Measurements from ENCODE around the gene C1QTNF7. TPM values are rescaled to one million over a fixed set of nuclear protein-coding genes. Genes with fewer than 3 reads are reported as not detected.

Gene C1QTNF7
- total and polyA plus RNA-seq, 7 donors: 0.46 to 36.8 (median 11.0) TPM

- Histone ChIP-seq H3K4me1 (peaks cover 0 to 10% (median 8%) of the 10 kb centered on the region in 4 donors), H3K4me3 (no peak overlapping the region), H3K36me3 (peaks cover 0 to 4% (median 0%) of the 10 kb centered on the region in 4 donors), H3K27me3 (no peaks in the 10 kb centered on the region), H3K9me3 (no peaks in the 10 kb centered on the region), H3K27ac (no peak overlapping the region)
- DNase-seq: no peak
- TF ChIP-seq, protein P1, sequence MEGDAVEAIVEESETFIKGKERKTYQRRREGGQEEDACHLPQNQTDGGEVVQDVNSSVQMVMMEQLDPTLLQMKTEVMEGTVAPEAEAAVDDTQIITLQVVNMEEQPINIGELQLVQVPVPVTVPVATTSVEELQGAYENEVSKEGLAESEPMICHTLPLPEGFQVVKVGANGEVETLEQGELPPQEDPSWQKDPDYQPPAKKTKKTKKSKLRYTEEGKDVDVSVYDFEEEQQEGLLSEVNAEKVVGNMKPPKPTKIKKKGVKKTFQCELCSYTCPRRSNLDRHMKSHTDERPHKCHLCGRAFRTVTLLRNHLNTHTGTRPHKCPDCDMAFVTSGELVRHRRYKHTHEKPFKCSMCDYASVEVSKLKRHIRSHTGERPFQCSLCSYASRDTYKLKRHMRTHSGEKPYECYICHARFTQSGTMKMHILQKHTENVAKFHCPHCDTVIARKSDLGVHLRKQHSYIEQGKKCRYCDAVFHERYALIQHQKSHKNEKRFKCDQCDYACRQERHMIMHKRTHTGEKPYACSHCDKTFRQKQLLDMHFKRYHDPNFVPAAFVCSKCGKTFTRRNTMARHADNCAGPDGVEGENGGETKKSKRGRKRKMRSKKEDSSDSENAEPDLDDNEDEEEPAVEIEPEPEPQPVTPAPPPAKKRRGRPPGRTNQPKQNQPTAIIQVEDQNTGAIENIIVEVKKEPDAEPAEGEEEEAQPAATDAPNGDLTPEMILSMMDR (IDR thresholded peaks at IDR 0.05): no peak
- no peak for TF ChIP-seq EP300 (IDR thresholded peaks at IDR 0.05)
- intact Hi-C loops (cut with DNase I): no loop called here
- WGBS, 2 donors: 76 to 89% methylated on average over 2 of the region's 2 CpGs
Observed at GRCh38 chr4:15443371-15444160, 15.7 kb downstream of the C1QTNF7 start.

- Histone ChIP-seq H3K27me3 (no peaks in the 10 kb centered on the region), H3K4me3 (no peak overlapping the region), H3K27ac (no peak overlapping the region), H3K9me3 (no peaks in the 10 kb centered on the region), H3K4me1 (peaks cover 0 to 10% (median 8%) of the 10 kb centered on the region in 4 donors), H3K36me3 (peaks cover 0 to 4% (median 0%) of the 10 kb centered on the region in 4 donors)
- TF ChIP-seq, protein P1 (IDR thresholded peaks at IDR 0.05): no peak
- TF ChIP-seq EP300 (IDR thresholded peaks at IDR 0.05) (no peak), POLR2AphosphoS5 (IDR thresholded peaks at IDR 0.05) (no peak), POLR2A (IDR thresholded peaks at IDR 0.05) (no peak)
- intact Hi-C loops (cut with DNase I): no loop called here
- no peak for DNase-seq
- WGBS, 2 donors: 92 to 94% methylated on average over 7 of the region's 7 CpGs
Observed at GRCh38 chr4:15444276-15444675, 16.4 kb downstream of the C1QTNF7 start.

DNA sequence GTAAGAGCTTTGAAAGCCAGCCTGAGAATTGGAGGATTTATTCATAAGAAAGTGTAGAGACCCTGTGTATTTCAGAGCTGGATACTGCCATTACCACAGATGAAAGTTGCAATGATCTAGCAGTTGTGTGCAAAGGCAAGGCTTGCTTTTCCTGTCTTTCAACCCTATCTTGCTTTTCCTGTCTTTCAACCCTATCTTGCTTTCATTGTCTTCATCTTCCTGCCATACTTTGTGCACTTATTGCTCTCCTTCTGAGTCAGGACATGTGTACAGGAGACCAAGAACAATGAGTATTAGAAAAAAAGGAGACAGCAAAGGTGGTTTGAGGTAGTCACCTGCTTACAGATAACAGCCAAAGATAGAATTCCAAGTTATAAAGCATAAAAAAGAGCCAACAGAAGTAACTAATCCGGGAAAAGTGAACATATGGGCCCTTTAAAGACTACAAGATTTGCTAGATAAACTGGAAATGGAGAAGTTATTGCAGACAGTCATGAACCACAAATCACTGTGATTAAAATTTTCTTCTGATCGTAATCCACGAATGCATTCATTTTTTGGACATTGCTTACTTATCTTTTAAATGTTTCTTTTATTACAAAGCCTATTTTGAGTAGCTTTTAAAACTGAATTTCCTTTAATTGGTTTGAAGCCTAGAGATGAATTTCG, 17.2 kb downstream of the C1QTNF7 start:
- intact Hi-C loops (cut with DNase I): no loop called here
- Histone ChIP-seq H3K27ac (no peak overlapping the region), H3K9me3 (no peaks in the 10 kb centered on the region), H3K36me3 (peaks cover 0 to 4% (median 0%) of the 10 kb centered on the region in 4 donors), H3K4me3 (no peak overlapping the region), H3K27me3 (no peaks in the 10 kb centered on the region), H3K4me1 (peaks cover 0 to 10% (median 8%) of the 10 kb centered on the region in 4 donors)
- 46 to 54% methylated on average over 4 of the region's 4 CpGs for WGBS, 2 donors
- no peak for TF ChIP-seq EP300 (IDR thresholded peaks at IDR 0.05)
- no peak for TF ChIP-seq POLR2AphosphoS5 (IDR thresholded peaks at IDR 0.05)
- TF ChIP-seq, protein P1 (IDR thresholded peaks at IDR 0.05): no peak
- TF ChIP-seq POLR2A (IDR thresholded peaks at IDR 0.05): no peak
- DNase-seq: no peak

DNA sequence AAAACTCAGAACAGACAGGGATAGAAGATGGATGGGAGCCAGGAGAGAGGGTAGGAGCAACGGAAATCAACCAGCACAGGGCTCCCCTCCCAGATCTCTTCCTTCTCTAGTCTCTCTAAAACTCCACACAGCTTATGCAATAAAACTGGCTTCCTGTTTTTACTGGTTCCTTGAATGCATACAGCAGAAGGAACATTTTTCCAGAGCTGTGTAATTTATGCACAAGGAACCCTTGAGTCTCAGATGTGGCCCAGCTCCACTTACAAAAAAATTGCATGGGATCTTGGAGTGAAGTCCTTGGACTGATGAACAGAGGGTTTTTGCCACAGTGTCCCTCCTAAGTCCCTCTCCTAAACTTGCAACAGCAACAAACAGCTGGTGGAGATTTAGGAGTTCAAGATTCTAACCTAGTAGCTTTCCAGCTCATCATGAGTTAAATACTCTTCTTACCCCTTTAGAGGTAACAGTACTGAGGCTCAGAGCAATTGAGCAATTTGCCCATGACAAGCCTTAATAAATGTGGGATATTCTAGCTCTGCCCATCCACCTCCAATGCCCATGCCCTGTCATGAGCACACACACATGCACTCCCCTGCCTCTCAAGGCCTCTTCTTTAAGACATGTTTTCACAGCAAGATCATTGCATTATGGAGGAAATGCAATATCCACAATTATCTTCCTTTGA, 23.5 kb downstream of the C1QTNF7 start:
- 8% methylated on average over 1 of the region's 1 CpG for WGBS, 2 donors
- intact Hi-C loops (cut with DNase I): loop anchor here (10.0 kb wide), 2 partner anchors 447 to 1797 kb away; partner anchors contain the start of gene CPEB2
- Histone ChIP-seq H3K27ac (peak overlapping the region; percentile 45 to 71 (median 65)), H3K36me3 (no peaks in the 10 kb centered on the region), H3K4me3 (no peak overlapping the region), H3K4me1 (peaks cover 0 to 25% (median 21%) of the 10 kb centered on the region in 4 donors), H3K9me3 (no peaks in the 10 kb centered on the region), H3K27me3 (no peaks in the 10 kb centered on the region)
- no peak for DNase-seq
- TF ChIP-seq, protein P1 (IDR thresholded peaks at IDR 0.05): no peak
- no peak for TF ChIP-seq POLR2AphosphoS5 (IDR thresholded peaks at IDR 0.05)
- TF ChIP-seq EP300 (IDR thresholded peaks at IDR 0.05): no peak
- TF ChIP-seq POLR2A (IDR thresholded peaks at IDR 0.05): no peak

Measured in sigmoid colon (tissue), 7 donors.